Activated CD8-positive, alpha-beta T cell treated with anti-CD3 and anti-CD28 coated beads for 36 hours (primary cell): ENCODE measurements around the gene CHD2. TPM values are rescaled to one million over a fixed set of nuclear protein-coding genes. Genes with fewer than 3 reads are reported as not detected.

Source experiments
- ATAC-seq: fragments of 200-7000 bp; cut with Tn5 transposase; one replicate; pipeline ENCODE4 v1.10.0; 2021; ENCODE audit warnings: mild to moderate bottlenecking, moderate library complexity
- CTCF ChIA-PET: fragments of 350-600 bp; sonication (Branson Sonifier 250); formaldehyde crosslinking; loops from one replicate; lab custom pipeline; 2021; ENCODE audit warnings: antibody characterized with exemption; lab: Charles Lee
- POLR2A ChIA-PET: fragments of 350-600 bp; sonication (Branson Sonifier 250); formaldehyde crosslinking; loops from one replicate; lab custom pipeline; 2021; ENCODE audit warnings: antibody characterized with exemption; lab: Charles Lee
- DNase-seq: peaks from one replicate; pipeline ENCODE4 v3.0.0-alpha.2; 2020
- H3K27ac Mint-ChIP-seq: one replicate; pipeline ENCODE4 v1.8.0; 2021; ENCODE audit warnings: mild to moderate bottlenecking, mixed read lengths
- H3K27me3 Mint-ChIP-seq: one replicate; pipeline ENCODE4 v1.8.0; 2021; ENCODE audit warnings: mixed read lengths
- H3K36me3 Mint-ChIP-seq: one replicate; pipeline ENCODE4 v1.8.0; 2021; ENCODE audit warnings: low read depth, mixed read lengths
- H3K4me1 Mint-ChIP-seq: one replicate; pipeline ENCODE4 v1.8.0; 2021; ENCODE audit warnings: low read depth, mixed read lengths
- H3K4me3 Mint-ChIP-seq: one replicate; pipeline ENCODE4 v1.8.0; 2021; ENCODE audit warnings: mild to moderate bottlenecking, moderate library complexity, mixed read lengths
- H3K9me3 Mint-ChIP-seq: one replicate; pipeline ENCODE4 v1.8.0; 2021; ENCODE audit warnings: mixed read lengths
- intact Hi-C: fragments of 100-400 bp; cut with micrococcal nuclease; formaldehyde crosslinking; loops from one replicate; pipeline ENCODE4 v1.10.0; 2022
- total RNA-seq, 2 experiments: library from RNA; stranded (reverse); gene quantifications; one replicate each; pipeline ENCODE4 v1.2.3, GENCODE V29; 2021
- TF ChIP-seq, protein P1 (sequence below): fragments of 200-600 bp; IDR thresholded peaks from one replicate; pipeline ENCODE4 v1.8.0; 2022; ENCODE audit warnings: antibody characterized with exemption, mild to moderate bottlenecking

The CHD2 gene
- total RNA-seq, 2 experiments from 2014 or later = 124 to 138 TPM

DNA sequence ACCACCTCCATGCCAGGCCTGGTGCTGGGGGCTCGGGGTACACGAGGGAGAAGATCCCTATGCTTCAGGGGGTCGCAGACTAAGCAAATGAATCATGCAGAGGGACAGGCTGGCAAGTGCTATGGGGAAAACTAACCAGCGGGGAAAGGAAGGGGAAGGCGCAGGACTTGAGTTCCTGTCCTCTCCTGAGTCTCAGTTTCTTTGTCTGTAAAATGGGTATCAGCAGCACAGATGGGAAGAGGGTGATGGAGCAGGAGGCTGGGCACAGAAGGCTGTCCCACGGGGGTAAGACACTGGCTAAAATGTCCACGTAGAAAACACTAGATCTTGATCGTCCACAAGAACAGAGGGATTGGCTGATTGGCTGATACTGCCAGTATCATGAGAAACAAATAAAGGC, 149.1 kb downstream of the CHD2 start:
- no peaks in the 10 kb centered on the region for H3K27me3 Mint-ChIP-seq
- ChIA-PET CTCF (interaction anchor here (1.6 kb wide), 1 partner anchor 19 kb away, joined by 3 read pairs; no protein-coding TSS in a partner anchor), POLR2A (no interaction called here)
- peaks cover 6% of the 10 kb centered on the region for H3K9me3 Mint-ChIP-seq
- TF ChIP-seq, protein P1, sequence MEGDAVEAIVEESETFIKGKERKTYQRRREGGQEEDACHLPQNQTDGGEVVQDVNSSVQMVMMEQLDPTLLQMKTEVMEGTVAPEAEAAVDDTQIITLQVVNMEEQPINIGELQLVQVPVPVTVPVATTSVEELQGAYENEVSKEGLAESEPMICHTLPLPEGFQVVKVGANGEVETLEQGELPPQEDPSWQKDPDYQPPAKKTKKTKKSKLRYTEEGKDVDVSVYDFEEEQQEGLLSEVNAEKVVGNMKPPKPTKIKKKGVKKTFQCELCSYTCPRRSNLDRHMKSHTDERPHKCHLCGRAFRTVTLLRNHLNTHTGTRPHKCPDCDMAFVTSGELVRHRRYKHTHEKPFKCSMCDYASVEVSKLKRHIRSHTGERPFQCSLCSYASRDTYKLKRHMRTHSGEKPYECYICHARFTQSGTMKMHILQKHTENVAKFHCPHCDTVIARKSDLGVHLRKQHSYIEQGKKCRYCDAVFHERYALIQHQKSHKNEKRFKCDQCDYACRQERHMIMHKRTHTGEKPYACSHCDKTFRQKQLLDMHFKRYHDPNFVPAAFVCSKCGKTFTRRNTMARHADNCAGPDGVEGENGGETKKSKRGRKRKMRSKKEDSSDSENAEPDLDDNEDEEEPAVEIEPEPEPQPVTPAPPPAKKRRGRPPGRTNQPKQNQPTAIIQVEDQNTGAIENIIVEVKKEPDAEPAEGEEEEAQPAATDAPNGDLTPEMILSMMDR = no peak
- no peak overlapping the region for H3K4me3 Mint-ChIP-seq
- H3K27ac Mint-ChIP-seq = no peak overlapping the region
- ATAC-seq = no peak
- intact Hi-C loops = no loop called here
- no peak for DNase-seq
- H3K36me3 Mint-ChIP-seq = no peaks in the 10 kb centered on the region
- H3K4me1 Mint-ChIP-seq = peaks cover 18% of the 10 kb centered on the region

DNA sequence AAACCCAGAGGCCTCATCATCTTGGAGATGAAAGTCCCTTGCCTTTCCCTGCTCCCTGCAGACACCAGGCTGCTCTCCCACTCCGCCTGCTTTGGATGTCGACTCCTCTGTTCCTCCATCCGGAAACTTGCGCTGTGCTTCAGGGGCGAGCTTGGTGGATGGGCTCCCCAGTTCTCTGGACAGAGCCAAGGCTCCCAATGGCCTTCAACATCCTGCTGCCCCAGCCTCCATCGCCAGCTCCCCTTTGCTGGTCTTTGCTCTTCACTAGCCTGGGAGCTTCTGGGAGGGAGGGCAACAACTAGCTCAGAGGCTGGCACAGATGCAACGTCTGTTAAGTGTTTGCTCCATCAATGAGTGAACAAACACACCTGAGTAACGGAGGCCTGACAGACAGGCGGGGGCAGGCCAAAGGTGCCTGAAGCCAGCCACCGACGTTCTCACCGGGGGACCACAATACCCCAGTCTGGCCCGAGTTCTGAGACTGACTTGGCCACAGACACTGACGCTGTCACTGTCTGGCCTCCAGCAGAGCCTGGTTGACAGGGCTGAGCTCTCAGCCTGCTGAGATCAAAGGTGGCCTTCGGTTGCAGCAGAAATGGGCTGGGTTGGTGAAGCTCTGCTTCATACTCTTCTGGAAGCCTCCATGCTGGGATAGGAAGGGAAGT, 149.9 kb downstream of the CHD2 start:
- intact Hi-C loops = no loop called here
- ChIA-PET CTCF (interaction anchor here (1.2 to 1.6 kb wide), 2 partner anchors 14 to 20 kb away, joined by 3 read pairs; no protein-coding TSS in a partner anchor), POLR2A (no interaction called here)
- Mint-ChIP-seq H3K9me3 (peaks cover 6% of the 10 kb centered on the region), H3K4me1 (peaks cover 18% of the 10 kb centered on the region), H3K27me3 (no peaks in the 10 kb centered on the region), H3K4me3 (no peak overlapping the region), H3K36me3 (no peaks in the 10 kb centered on the region), H3K27ac (no peak overlapping the region)
- DNase-seq = no peak
- TF ChIP-seq, protein P1 = no peak
- ATAC-seq = no peak

DNA sequence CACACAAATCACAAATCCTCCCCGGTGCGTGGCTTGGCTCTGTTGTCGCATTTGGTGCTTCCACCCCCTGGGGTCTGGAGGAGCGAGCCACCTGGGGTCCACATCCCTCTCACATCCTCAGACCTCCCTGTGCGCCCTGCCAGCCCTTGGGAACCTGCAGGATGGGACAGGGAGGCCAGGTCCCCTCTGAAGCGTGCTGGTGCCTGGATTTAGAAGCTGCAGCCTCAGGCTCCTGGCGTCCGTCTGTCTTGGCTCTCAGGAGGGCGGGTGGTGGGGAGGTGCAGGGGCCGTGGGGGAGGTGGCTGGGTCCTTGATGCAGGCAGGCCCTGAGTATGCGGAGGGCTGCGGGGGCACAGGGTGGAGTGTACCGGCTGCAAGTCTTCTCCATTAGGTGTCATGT, 150.5 kb downstream of the CHD2 start:
- H3K4me3 Mint-ChIP-seq = no peak overlapping the region
- POLR2A ChIA-PET = no interaction called here
- no peak overlapping the region for H3K27ac Mint-ChIP-seq
- ATAC-seq (no peak), DNase-seq (no peak)
- peaks cover 18% of the 10 kb centered on the region for H3K4me1 Mint-ChIP-seq
- no peaks in the 10 kb centered on the region for H3K36me3 Mint-ChIP-seq
- CTCF ChIA-PET = interaction anchor here (1.2 to 1.5 kb wide), 2 partner anchors 15 to 253 kb away, joined by 3 to 4 read pairs; no protein-coding TSS in a partner anchor
- H3K9me3 Mint-ChIP-seq = peaks cover 6% of the 10 kb centered on the region
- intact Hi-C loops = no loop called here
- TF ChIP-seq, protein P1 = no peak
- no peaks in the 10 kb centered on the region for H3K27me3 Mint-ChIP-seq

DNA sequence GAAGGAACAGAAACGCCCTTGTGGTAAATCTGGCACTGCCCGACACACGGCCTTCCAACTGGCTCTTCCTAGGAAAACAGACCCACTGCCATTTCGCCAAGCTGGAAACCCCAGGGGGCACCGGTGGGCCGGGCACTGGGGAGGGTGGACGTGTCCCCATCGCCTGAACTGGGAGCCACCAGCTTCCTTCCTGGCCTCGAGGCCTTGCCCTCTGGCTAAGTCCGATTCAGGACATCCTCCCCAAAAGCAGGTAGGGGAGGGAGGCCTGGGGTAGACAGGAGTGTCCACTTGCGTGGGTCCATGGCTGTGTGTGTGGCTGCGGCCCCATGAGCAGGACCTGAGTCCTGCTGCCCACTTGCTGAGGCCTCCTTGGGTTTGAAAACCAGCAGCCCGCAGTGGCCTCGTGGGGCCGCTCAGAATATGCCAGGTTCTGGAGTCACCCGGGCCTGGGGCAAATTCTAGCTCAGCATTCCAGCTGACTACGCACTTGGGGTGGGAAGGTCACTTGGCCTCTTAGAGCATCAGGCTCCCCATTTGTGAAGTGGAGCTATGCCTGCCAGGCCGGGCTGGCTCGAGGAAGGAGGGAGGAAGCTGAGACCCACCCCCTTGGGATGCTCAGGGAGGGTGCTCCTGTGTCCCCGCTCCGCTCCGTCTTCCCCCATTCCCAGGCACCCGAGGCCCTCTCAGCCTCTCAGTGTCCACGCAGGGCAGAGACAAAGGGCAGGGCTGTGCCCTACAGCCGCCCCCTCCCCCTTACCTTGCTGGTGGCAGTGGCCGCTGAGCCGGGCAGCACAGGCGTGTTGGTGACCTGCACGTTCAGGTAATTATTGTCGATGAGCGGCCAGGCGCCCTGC, 151.3 kb downstream of the CHD2 start:
- TF ChIP-seq, protein P1 = no peak
- Mint-ChIP-seq H3K27me3 (no peaks in the 10 kb centered on the region), H3K4me1 (peaks cover 18% of the 10 kb centered on the region), H3K27ac (no peak overlapping the region), H3K9me3 (peaks cover under 1% of the 10 kb centered on the region), H3K4me3 (no peak overlapping the region), H3K36me3 (no peaks in the 10 kb centered on the region)
- intact Hi-C loops = no loop called here
- DNase-seq (no peak), ATAC-seq (no peak)
- POLR2A ChIA-PET = no interaction called here
- CTCF ChIA-PET = interaction anchor here (0.6 to 1.5 kb wide), 2 partner anchors 23 to 254 kb away, joined by 3 to 4 read pairs; no protein-coding TSS in a partner anchor
